ENCODE measurements around the gene APLF. TPM values are rescaled to one million over a fixed set of nuclear protein-coding genes. Genes with fewer than 3 reads are reported as not detected.

Gene APLF
- total RNA-seq, 1 experiment from 2014 or later: 2.4 TPM

DNA sequence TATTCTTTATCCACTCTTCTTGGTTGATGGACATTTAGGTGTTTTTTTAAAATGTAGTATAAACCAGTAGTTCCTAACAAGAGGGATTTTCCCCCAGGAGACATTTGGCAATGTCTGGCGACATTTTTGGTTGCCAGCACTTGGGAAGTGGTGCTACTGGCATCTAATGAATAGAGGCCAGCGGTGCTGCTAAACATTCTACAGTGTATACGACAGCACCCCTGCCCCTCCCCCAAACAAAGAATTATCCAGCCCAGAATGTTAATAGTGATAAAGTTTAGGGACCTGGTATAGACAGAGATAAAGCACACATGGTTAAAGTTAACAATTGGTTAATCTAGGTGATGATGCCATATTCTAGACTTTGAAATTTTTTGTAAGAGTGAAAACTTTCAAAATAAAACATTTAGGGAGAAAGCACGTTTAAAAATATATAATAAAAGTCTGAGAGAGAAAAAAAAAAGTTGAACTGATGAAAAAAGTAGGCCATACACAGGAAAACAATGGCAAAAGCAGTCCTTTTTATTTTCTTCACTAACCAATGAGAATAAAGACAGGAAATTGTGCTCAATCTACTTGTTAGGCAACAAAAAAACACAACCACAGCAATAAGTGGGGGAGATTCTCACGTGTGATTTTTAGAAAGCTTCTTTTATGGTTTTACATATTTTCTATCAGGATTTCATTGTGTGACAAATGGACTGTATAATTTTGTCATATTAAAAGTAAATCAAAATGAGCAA lies 15.1 kb upstream of the APLF start:
- H3K9me3 ChIP-seq (ENCODE audit: low read length): no peaks in the 10 kb centered on the region
- no peaks in the 10 kb centered on the region for H3K27me3 ChIP-seq (ENCODE audit: low read length)
- ATAC-seq (no peak), DNase-seq (no peak)
- POLR2A ChIA-PET (ENCODE audit: unreplicated experiment): no interaction called here
- H4K20me1 ChIP-seq (ENCODE audit: low read length): no peaks in the 10 kb centered on the region
- intact Hi-C loops (cut with micrococcal nuclease): no loop called here
- no peak overlapping the region for H3K9ac ChIP-seq (ENCODE audit: low read length)
- H2AFZ ChIP-seq (ENCODE audit: low read length): no peak overlapping the region
- no peak overlapping the region for H3K4me2 ChIP-seq (ENCODE audit: low read length)
- no peak overlapping the region for H3K4me3 ChIP-seq (ENCODE audit: low read length)
- no peaks in the 10 kb centered on the region for H3K9me2 ChIP-seq (replicated peaks; ENCODE audit: low read length)
- no TSS peak for BruUV-seq (replicated peaks)
- CTCF ChIA-PET: no interaction called here
- H3K79me2 ChIP-seq (ENCODE audit: low read length): no peaks in the 10 kb centered on the region
- no peaks in the 10 kb centered on the region for H3K36me3 ChIP-seq (ENCODE audit: low read depth, low read length)
- no peak overlapping the region for H3K27ac ChIP-seq (ENCODE audit: low read length)
- H3F3A ChIP-seq (ENCODE audit: low read length, unreplicated experiment): no peaks in the 10 kb centered on the region
- peaks cover 14% of the 10 kb centered on the region for H3K4me1 ChIP-seq (ENCODE audit: insufficient read depth, low read length)
- TF ChIP-seq, protein P1, sequence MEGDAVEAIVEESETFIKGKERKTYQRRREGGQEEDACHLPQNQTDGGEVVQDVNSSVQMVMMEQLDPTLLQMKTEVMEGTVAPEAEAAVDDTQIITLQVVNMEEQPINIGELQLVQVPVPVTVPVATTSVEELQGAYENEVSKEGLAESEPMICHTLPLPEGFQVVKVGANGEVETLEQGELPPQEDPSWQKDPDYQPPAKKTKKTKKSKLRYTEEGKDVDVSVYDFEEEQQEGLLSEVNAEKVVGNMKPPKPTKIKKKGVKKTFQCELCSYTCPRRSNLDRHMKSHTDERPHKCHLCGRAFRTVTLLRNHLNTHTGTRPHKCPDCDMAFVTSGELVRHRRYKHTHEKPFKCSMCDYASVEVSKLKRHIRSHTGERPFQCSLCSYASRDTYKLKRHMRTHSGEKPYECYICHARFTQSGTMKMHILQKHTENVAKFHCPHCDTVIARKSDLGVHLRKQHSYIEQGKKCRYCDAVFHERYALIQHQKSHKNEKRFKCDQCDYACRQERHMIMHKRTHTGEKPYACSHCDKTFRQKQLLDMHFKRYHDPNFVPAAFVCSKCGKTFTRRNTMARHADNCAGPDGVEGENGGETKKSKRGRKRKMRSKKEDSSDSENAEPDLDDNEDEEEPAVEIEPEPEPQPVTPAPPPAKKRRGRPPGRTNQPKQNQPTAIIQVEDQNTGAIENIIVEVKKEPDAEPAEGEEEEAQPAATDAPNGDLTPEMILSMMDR (conservative IDR thresholded peaks at IDR 0.05; ENCODE audit: low read depth, low read length): no peak
- TF ChIP-seq EZH2phosphoT487 (IDR thresholded peaks at IDR 0.05; ENCODE audit: borderline replicate concordance, low read length): no peak
- TF ChIP-seq EZH2 (IDR thresholded peaks at IDR 0.05; ENCODE audit: low read length, unreplicated experiment): no peak

DNA sequence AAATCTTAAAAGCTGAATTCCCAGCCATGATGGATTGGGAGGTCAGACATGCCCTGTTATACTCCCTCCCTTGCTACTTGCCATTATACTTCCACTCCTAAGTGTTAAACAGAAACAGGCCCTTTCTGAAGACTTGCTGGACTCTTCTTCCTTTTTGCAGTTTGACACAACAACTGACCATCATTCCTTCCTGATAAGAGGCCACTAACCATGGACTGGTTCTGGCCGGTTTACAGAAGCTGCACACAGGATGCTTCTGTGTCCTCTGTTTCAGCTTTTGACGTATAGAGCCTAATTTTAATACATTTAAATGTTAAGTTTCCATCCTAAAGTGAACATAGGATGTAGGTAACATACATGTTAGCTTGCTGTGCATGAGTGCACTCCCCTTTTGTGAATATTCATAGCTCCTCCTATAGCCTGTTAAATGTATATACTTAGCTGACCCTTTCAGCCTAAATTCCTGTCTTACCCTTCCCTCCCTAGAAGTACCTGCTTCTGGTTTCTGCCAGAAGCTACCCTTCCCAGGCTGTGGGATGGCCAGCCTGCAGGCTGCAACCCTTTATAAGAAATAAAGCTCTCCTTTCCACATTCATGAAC lies 13.5 kb upstream of the APLF start:
- intact Hi-C loops (cut with micrococcal nuclease): no loop called here
- Histone ChIP-seq H3K27ac (ENCODE audit: low read length) (no peak overlapping the region), H2AFZ (ENCODE audit: low read length) (no peak overlapping the region), H3F3A (ENCODE audit: low read length, unreplicated experiment) (no peaks in the 10 kb centered on the region), H3K9me2 (replicated peaks; ENCODE audit: low read length) (no peaks in the 10 kb centered on the region), H3K4me2 (ENCODE audit: low read length) (peak overlapping the region; percentile 40; the same call in 1 of the 2 replicates), H3K9me3 (ENCODE audit: low read length) (no peaks in the 10 kb centered on the region), H3K9ac (ENCODE audit: low read length) (no peak overlapping the region), H3K4me3 (ENCODE audit: low read length) (no peak overlapping the region), H3K36me3 (ENCODE audit: low read depth, low read length) (no peaks in the 10 kb centered on the region), H3K27me3 (ENCODE audit: low read length) (no peaks in the 10 kb centered on the region), H3K4me1 (ENCODE audit: insufficient read depth, low read length) (peaks cover 26% of the 10 kb centered on the region), H4K20me1 (ENCODE audit: low read length) (no peaks in the 10 kb centered on the region), H3K79me2 (ENCODE audit: low read length) (no peaks in the 10 kb centered on the region)
- ATAC-seq: no peak
- DNase-seq: no peak
- ChIA-PET POLR2A (ENCODE audit: unreplicated experiment) (no interaction called here), CTCF (no interaction called here)
- BruUV-seq (replicated peaks): no TSS peak
- no peak for TF ChIP-seq EZH2phosphoT487 (IDR thresholded peaks at IDR 0.05; ENCODE audit: borderline replicate concordance, low read length)

DNA sequence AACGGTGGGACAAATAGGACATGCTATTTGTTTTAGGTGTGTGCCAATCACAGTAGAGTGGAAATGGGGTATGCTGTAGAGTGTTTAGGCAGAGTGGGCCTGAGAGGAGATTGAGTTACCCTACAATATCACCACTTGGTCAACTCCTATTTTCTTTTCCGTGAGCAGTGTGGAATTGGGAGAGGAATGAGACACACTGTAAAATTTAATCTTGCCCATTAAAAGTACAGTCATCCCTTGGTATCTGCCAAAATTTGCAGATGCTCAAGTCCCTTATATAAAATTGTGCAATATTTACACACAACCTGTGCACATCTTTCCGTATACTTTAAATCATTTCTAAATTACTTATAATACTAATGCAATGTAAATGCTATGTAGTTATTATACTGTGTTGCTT lies 12.7 kb upstream of the APLF start:
- Histone ChIP-seq H3K9me3 (ENCODE audit: low read length) (no peaks in the 10 kb centered on the region), H2AFZ (ENCODE audit: low read length) (no peak overlapping the region), H3K27ac (ENCODE audit: low read length) (peak overlapping the region; percentile 44), H3K4me3 (ENCODE audit: low read length) (no peak overlapping the region), H3K9ac (ENCODE audit: low read length) (no peak overlapping the region), H3K9me2 (replicated peaks; ENCODE audit: low read length) (no peaks in the 10 kb centered on the region), H4K20me1 (ENCODE audit: low read length) (no peaks in the 10 kb centered on the region), H3K36me3 (ENCODE audit: low read depth, low read length) (no peaks in the 10 kb centered on the region), H3K79me2 (ENCODE audit: low read length) (no peaks in the 10 kb centered on the region), H3K27me3 (ENCODE audit: low read length) (no peaks in the 10 kb centered on the region), H3K4me2 (ENCODE audit: low read length) (peak overlapping the region; percentile 40; the same call in 1 of the 2 replicates), H3K4me1 (ENCODE audit: insufficient read depth, low read length) (peaks cover 29% of the 10 kb centered on the region), H3F3A (ENCODE audit: low read length, unreplicated experiment) (no peaks in the 10 kb centered on the region)
- intact Hi-C loops (cut with micrococcal nuclease): no loop called here
- DNase-seq (peak; percentile 79), ATAC-seq (peak; percentile 88)
- CTCF ChIA-PET: no interaction called here
- no TSS peak for BruUV-seq (replicated peaks)
- POLR2A ChIA-PET (ENCODE audit: unreplicated experiment): no interaction called here
- TF ChIP-seq EZH2 (IDR thresholded peaks at IDR 0.05; ENCODE audit: low read length, unreplicated experiment) (no peak), EZH2phosphoT487 (IDR thresholded peaks at IDR 0.05; ENCODE audit: borderline replicate concordance, low read length) (no peak)
- TF ChIP-seq, protein P1 (conservative IDR thresholded peaks at IDR 0.05; ENCODE audit: low read depth, low read length): no peak
